Measurements from ENCODE around the gene UBA7.
A peak's percentile ranks its signal among the peaks of the same experiment; 100 is the strongest.

The UBA7 gene

DNA sequence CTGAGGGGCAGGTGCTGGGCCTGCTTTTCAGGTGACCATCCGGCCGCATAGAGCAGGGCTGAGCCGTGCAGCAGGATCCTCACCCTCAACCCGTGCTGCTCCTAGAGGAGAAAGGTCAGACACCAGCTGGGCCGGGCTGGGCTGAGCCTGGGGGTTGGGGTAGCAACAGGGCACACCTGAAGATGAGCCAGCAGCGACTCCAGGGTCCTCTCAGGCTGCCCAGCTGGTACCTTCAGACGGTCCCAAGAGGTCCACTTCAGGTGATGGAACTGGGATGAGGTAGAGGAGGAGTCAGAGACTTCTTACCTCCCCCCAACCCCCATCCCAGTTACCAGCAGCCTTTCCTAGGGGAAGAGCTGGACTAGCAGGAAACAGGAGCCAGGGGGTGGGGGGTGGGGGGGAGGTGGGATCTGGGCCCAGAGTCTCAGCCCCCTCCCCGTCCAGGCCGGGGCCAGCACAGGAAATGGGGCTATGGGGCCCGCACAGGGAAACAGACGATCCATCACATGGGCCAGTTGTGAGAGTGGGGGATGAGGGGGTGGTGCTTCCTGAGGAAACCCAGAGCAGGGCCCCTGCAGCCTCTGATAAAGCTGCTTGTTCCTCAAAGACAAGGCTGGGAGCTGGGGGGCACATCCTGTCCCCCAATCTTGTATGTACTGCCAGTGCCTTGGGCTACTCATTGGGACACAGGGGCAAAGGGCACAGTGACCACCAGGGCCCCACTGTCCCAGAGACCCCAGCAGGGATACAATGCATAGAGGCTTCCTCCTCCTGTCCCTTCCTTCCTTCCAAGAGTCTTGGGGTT, 7.7 kb downstream of the UBA7 start:
- no peak for DNase-seq (ENCODE audit: low read depth)
- H3K4me3 ChIP-seq (ENCODE audit: low read depth, low read length) = no peak overlapping the region

DNA sequence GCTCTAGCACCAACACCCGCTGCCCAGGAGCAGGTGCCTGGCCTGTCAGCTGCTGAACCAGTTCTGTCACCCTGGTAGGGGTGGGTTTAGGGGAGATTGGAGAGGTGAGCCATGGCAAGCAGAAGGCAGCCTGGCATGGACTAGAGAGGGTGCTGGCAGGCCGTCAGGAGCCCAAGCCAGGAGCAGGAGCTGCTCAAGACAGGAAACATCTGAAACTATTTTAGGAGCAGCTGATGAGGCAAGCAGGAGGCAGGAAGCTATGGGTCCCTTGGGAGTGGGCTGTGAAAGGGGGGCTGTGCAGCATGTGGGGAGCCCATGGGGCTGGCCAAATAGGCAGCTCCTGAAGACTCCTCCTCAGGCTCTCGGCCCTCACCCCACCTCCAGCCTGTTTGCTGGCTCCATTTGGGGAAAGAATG, 8.4 kb downstream of the UBA7 start:
- H3K4me3 ChIP-seq (ENCODE audit: low read depth, low read length) = no peak overlapping the region
- DNase-seq (ENCODE audit: low read depth) = peak; percentile 91

DNA sequence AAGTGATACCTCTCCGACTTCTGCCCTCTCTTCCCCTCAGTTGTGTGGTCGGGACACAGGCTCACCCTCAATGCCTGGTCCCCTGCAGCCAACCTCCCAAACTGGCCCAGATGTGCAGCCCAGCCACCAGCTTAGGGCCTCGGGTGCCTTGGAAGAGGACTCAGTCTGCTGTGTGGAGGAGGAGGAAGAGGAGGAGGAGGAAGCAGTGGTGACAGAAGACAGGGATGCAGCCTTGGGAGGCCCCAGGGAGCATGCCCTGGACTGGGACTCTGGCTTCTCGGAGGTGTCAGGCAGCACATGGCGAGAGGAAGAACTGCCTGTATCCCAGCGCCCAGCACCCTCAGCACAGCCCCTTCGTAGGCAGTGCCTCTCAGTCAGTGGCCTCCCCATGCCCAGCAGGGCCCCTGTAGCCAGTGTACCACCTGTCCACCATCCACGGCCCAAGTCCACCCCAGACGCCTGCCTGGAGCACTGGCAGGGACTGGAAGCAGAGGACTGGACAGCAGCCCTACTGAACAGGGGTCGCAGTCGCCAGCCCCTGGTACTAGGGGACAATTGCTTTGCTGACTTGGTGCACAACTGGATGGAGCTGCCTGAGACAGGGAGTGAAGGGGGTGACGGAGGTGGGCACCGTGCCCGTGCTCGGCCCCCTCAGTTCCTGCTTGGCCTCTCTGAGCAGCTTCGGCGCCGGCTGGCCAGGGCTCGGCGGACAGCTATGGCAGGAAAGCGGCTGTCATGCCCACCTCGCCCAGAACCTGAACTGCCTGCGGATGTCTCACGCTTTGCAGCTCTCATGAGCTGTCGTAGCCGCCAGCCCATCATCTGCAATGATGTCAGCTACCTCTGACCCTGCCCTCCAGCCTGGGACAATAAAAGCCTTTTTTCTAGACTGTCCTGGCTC, 9.4 kb downstream of the UBA7 start:
- peak overlapping the region; percentile 88 for H3K4me3 ChIP-seq (ENCODE audit: low read depth, low read length)
- DNase-seq (ENCODE audit: low read depth) = no peak

DNA sequence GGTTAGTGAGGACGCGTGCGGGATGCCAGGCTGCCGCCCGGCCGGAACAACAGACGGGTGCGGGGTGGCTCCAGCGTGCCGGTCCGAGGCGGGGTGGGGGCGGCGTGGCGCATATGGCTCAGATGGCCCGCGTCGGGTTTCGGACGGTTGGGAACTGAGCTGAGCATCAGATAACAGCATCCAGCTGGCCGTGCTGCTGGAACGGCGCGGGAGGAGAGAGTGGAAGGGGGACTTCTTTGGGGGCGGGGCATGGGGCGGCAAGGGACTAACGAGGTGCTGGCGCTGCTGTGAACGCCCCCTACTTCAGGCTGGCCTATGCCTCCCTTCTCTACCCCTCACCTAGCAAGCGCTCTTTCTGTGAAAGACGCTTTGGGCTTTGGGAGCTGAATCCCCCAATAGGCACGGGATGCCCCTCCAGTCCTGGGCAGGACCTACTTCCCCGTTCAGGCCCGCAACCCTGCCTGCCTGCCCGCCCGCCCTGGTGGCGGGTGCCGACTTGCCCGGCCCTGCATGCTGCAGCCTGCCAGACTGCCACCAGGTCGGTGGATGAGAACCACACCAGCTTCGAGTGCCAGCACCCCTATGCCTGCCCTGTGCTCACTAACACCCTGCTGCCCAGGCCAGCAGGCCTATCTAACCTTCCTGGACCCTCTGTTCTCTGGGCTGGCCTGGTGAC, 10.2 kb downstream of the UBA7 start:
- H3K4me3 ChIP-seq (ENCODE audit: low read depth, low read length) = peak overlapping the region; percentile 88
- DNase-seq (ENCODE audit: low read depth) = no peak

DNA sequence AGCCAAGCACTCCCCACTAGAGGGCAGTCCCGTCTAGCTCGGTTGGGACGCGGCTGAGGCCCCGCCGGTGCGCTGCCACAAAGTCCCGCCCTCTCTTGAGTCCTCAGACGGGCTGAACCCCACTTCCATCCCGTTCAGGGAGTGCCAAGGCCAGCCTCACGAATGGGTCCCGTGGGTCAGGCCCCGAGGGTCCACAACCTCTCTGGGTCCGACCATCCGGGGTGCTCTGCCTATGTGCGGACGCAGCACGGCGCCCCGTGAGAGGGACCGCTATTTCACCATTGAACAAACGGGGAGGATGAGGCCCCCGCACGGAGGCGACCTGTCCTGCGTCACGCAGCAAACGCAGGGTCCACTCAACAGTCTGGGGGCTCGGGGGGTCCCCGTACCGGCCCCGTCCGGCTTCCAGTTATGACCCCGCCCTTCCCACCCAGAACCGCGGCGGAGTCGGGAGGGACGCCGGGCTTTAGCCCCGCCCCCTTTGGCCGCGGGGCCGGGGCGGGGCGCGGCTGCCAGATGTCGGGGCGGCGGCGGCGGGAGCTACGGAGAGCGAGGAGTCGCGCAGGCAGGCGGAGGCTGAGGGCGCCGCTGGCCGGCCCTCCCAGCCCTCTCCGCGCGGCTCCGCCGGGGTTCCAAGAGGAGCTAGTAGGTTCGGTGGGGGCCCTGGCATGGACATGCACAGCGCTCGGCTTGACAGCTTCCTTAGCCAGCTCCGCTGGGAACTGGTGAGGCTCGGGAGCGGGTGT, 10.9 kb downstream of the UBA7 start, which contains the start of gene INKA1:
INKA1 (plus strand) TSS at position 543 of the 746 bp plus-strand sequence; CDS start at position 675, 132 bp downstream.
- H3K4me3 ChIP-seq (ENCODE audit: low read depth, low read length) = peak within 1 kb of the TSS; percentile 88

DNA sequence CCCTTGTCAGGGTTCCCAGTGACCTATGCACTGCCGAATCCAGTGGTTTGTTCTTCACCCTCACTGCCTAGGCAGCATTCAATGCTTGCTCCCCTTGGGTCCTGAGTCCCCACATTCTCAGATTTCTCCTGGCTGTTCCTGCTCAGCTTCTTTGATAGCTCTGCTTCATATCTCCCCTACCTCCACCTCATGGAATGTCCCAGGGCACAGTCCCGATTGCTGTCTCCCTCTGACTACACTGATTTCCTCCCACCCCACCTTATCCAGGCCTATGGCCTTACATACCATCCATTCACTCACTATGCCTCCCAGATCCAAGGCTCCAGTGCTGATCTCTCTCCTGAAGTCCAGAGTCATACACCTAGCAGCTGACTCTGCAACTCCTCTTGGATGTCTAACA, 12.6 kb downstream of the UBA7 start:
- H3K4me3 ChIP-seq (ENCODE audit: low read depth, low read length) = no peak overlapping the region
- DNase-seq (ENCODE audit: low read depth) = no peak

More for the DNA sequence above, 10.9 kb downstream of the UBA7 start, which contains the start of gene INKA1:
- DNase-seq (ENCODE audit: low read depth) = no peak

DNA sequence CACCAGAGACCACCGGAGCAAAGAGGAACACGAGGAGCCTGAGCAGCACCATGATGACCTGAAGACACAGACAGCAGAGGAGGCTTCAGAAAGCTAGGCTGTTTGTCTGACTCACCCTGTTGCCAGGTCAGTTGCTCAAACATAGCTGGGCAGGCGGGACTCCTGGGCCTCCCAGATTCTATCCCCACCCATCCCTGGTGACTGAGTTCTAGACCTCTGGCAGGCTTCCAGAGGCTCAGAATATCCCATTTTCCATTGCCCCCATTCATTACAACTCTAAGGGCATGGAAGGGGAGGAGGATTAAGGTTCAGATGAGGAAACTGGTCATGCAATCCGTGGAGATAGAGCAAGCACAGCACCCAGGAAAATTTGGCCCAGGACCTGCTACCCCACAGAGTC, 14.0 kb downstream of the UBA7 start, which contains the start of gene CDHR4:
CDHR4 (minus strand) TSS at position 113 of the 400 bp plus-strand sequence; CDS start at position 52, 61 bp downstream.
- peak; percentile 59 for DNase-seq (ENCODE audit: low read depth)
- no peak within 1 kb of the TSS for H3K4me3 ChIP-seq (ENCODE audit: low read depth, low read length)

DNA sequence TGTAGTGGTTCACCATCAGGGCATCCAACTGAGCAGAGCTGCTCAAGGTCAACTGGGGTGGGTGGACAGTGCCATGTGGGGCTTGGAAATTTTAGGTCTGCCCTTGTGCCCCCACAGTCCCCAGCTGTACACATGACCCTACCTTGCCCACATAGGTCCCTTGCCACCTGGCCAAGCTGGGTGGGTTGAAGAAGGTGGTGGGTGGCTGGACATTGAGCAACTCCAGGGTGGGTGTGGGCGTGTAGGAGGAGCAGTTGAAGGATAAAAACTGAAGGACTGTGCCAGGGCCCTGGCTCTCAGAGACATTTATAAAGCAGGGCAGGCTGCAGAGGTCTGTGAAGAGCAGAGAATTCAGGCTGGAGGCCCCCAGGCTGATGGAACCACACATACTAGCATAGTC, 14.6 kb downstream of the UBA7 start:
- no peak for DNase-seq (ENCODE audit: low read depth)
- H3K4me3 ChIP-seq (ENCODE audit: low read depth, low read length) = no peak overlapping the region

DNA sequence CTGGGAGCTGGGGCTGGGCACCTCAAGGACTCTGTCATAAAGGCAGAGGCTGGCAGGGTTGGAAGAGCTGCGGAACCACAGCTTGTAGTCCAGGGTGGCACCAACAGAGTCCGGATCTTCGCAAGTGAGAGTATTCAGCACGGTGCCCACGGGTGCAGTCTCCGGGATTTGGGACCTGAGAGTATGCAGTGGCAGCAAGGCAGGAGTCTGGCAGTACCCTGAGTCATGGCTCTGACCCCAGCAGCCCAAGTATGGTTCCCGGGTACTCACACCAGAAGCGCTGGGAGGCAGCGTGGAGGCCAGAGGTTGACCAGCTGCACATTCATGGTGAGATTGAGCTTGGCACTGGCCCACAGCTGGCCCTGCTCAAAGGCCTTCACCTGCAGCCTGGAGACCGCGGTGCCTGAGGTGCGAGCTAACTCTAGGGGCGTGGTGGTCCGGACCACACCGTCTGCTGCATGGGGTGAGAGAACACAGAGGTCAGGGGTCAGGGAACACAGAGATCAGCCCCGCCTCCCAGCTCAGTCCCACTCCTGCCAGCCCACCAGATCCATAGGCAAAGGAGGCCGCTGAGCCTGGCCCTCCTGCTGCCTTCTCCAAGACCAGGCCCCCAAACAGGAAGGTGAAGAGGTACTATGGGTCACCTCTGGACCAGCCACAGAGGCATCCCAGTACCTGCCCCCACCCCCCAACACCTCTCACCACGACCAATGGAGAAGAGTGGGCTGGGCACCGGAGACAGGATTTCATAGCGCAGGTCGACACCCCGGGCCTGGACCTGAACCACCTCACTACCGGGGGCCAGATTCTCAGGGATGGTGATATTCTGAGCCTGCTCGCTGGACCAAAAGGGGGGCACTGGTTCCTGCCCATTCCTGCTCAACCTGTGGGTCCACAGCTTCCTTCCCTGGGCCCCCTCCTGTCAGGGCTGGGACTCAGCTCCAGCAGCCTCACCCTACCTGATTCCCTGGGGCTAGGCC, 18.5 kb downstream of the UBA7 start:
- H3K4me3 ChIP-seq (ENCODE audit: low read depth, low read length) = no peak overlapping the region
- DNase-seq (ENCODE audit: low read depth) = no peak

DNA sequence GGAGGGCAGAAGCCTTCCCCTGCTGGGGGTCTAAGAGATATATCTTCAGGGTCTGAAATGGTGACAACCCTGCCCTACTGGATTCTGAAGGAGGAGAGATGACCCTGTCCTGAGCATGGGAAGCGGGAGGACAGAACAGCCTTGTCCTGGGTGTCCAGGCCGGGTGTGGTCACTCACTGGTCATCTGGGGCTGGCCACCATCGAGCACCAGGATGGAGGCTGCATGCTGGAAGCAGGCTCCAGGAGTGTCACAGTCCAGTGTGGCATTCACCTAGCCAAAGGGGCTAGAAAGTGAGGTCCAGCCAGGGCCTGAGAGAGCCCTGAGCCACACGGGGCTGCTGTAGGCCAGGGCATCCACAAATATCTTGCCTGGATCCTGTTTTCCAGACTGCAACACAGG, 19.3 kb downstream of the UBA7 start:
- DNase-seq (ENCODE audit: low read depth) = no peak
- no peak overlapping the region for H3K4me3 ChIP-seq (ENCODE audit: low read depth, low read length)

DNA sequence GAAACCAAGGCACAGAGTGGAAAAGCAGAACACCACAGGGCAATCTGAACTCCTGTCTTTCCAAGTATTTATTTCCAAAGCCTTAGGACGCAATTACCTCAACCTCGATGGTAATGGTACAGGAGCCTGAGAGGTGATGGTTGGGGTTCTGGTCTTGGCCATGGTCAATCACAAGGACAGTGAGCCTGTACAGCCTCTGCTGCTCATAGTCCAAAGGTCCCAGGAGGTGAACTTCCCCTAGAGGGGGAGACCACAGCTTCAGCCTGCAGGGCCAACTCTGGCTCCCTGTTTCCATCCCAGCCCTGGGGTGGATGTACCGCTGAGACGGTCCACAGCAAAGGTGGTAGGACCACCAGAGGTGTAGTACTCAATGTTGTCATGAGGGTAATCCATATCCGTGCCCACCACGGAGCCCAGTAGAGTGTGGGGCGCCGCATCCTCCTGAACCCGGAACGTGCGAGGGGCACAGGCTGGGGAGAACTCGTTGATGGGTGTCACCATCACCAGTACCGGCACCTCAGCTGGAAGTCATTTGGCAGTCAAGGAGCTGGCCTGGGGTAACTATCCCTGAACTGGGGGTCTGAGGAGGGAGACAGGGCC, 20.2 kb downstream of the UBA7 start:
- no peak overlapping the region for H3K4me3 ChIP-seq (ENCODE audit: low read depth, low read length)
- no peak for DNase-seq (ENCODE audit: low read depth)

DNA sequence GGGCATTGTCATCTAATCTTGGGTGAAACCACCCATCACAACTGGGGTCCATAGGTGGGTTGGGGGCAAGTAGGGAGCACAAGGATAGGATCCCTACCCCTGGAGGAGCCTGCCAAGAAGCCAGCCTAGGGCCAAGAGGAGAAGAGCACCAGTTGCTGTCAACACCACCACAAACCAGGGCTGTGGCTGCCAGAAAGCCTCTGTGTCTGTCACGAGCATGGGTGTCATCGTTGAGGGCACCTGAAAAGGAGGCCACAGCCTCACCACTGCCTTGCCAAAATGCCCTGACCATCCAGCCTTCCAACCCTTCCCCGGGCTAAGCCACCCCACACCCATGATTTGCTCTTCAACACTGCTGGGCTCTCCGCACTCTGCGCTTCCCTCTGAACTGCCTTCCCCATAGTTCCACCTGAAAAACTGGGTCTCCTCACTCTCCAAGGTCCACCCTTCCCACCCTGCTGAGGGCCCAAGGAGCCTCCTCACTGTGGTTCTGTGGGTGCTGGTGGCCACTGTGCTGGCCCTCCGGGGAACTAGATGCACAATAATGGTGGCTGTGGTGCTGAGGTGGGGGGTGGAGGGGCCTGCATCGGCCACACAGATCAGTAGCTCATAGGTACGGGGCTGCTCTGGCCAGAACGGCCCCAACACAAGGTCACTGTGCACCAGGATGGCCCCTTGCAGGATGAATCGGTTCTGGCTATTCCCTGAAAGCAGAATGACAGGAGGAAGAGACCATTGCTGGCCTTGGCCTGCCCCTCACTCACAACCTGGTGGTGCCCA, 21.2 kb downstream of the UBA7 start:
- H3K4me3 ChIP-seq (ENCODE audit: low read depth, low read length) = no peak overlapping the region
- DNase-seq (ENCODE audit: low read depth) = no peak

DNA sequence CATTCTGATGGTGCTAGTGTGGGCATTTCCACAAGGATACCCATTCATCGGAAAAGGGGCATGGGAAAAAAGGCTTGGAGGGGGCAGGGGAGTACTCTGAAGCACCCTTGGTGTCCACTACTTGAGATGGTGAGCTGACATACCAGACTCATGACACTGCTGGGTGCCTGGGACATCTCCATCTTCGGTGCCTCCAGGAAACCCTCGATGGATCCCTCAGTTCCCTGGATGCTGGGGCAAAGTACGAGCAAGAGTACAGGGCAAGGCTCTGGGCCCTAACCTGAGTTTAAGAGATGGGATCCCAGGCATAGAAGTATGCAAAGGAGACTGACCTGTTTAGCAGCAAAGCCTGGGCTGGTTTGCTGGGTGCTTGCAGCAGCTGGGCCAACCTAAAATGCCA, 22.2 kb downstream of the UBA7 start:
- DNase-seq (ENCODE audit: low read depth) = no peak

DNA sequence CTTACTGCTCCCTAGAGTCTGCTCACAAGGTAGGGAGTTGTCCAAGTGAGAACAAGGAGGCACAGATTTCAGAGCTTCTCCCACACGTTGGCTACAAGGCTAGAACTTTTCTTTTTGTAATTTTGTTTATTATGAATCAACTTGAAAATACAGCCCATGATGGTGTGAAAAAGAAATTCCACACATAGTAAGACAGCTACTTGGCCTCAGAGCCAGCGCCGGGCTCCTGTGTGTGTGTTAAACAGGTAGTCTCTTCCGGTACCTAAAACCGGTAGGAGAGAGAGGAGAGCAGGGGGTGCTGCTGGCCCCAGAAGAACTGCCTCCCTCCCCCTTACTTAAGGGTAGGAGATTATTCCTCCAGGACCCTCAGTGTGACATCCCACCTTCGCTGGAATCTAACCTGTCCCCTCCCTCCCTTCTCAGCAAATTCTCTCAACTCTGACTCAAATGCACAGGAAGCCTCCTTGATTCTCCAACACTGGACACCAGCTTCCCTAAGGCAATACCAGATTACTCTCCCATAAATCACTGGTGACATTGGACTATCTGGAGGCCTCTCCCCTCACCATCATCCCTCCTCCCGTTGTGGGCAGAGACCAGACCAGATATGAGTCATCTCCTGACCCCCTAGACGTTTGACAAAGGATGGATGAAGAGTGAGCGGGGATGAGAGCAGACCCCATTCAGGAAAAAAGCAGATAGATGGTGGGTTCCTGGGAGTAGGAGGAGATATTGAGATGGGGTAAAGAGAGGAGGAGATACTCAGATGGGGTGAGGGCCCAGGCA, 22.9 kb downstream of the UBA7 start:
- H3K4me3 ChIP-seq (ENCODE audit: low read depth, low read length) = no peak overlapping the region
- no peak for DNase-seq (ENCODE audit: low read depth)

More for the DNA sequence above, 22.2 kb downstream of the UBA7 start:
- no peak overlapping the region for H3K4me3 ChIP-seq (ENCODE audit: low read depth, low read length)

DNA sequence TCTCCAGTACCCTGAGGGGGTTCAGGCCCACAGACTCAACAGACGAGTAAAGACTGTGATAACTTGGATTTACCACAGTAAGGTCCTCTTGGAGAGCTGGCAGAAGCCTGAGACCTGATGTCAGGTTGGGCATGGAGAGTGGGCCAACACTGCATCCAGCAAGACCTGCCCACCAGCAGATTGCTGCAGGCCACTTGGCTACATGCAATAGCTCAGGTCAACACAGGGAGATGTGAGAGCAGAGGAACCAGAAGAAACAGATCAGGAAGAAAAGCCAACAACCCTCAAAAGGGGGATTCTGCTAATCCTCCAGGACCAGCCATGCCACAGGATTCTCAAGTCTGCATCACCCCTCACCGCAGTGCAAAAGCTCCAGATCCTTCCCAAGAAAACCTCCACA, 25.7 kb downstream of the UBA7 start:
- H3K4me3 ChIP-seq (ENCODE audit: low read depth, low read length) = no peak overlapping the region
- DNase-seq (ENCODE audit: low read depth) = no peak

DNA sequence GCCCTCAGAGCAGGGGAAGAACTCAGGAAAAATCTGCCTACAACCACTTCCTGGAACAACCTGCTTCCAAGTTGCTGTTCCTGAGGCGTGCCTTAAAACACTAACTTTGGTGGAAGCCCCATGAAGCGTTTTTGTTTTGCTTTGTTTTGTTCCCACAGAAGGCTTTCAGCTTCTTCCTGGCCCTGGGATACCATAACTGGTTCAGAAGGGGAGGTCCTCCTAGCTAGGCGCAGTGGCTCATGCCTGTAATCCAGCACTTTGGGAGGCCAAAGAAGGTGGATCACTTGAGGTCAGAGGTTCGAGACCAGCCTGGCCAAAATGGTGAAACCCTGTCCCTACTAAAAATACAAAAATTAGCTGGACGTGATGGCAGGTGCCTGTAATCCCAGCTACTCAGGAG, 26.2 kb downstream of the UBA7 start:
- no peak for DNase-seq (ENCODE audit: low read depth)
- no peak overlapping the region for H3K4me3 ChIP-seq (ENCODE audit: low read depth, low read length)

Data from skeletal muscle cell (primary cell).